GM21528 (cell line): ENCODE results near the gene TCF12.
"Not testable (repeated sequence)": the region's sequence is repeated elsewhere in the genome, so short reads cannot be mapped to it uniquely, and the experiment has no call there.

Experiments
- ATAC-seq: cut with Tn5 transposase; IDR thresholded peaks from one replicate; pipeline ENCODE4 v1.9.1; 2021; ENCODE audit warnings: mild to moderate bottlenecking, moderate library complexity; ENCODE audit not compliant: unreplicated experiment, low FRiP score

TCF12 gene

GRCh38 chr15:56913670-56914069 is 4.8 kb upstream of the TCF12 start:
- no peak for ATAC-seq

DNA sequence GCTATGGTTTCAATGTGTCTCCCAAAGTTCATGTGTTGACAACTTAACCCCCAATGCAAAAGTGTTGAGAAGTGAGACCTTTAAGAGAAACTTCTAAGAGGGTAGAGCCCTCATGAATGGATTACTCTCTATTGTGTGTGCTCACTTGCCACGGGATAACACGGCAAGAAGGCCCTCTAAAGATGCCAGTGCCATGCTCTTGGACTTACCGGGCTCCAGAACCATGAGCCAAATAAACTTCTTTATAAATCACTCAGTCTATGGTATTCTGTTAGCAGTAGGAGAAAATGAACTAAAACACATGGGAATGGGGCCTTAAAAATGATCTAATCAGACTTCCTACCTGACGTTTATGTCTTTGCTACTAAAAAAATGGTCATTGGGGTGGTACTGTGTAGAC is 2.6 kb upstream of the TCF12 start:
- ATAC-seq = no peak

DNA sequence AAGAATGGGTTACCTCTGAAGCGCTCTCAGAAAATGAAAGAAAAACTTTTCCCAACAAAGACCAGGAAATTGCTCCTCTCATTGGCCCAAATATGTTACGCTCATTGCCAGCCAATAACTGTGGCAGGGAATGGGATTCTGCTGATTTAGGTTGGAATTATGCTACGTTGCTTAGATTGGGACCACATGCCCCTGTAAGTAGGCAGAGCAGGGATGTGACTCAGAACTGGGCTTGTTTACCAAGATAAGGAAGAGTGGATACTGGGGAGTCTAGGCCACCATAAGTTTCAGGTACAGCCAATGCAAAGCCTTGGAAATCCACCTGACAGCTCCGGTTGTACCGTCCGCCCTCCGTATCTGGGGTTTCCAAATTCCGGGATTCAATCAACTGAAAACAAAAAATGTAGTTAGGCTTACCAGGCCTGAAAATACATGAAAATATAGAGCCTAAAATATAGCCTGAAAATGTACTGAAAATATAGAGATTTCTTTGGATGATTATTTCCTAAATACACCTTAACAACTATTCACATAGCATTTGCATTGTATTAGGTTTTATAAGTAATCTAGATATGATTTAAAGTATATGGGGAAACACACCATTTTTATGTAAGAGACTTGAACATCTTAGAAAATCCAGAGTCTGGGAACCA is 1.5 kb upstream of the TCF12 start:
- ATAC-seq = no peak

DNA sequence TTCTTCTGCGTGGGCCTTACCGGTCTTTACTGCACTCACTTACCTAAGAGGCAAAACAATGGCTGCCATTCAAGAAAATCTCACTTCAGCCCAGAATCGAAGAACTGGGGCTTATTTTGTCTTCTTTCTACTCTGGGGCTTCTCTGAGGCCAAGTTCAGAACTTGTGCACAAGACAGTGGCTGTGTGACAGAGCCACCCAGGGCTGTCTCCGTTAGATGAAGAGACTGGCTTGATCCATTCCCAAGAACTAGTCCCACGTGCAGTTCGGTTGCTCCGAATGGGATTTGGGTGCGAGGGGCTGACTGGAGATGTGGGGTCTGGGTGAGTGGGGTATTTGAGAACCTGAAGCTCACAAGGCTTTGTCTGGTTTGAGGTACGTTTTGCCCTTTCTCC is 795 bp upstream of the TCF12 start:
- ATAC-seq = no peak

DNA sequence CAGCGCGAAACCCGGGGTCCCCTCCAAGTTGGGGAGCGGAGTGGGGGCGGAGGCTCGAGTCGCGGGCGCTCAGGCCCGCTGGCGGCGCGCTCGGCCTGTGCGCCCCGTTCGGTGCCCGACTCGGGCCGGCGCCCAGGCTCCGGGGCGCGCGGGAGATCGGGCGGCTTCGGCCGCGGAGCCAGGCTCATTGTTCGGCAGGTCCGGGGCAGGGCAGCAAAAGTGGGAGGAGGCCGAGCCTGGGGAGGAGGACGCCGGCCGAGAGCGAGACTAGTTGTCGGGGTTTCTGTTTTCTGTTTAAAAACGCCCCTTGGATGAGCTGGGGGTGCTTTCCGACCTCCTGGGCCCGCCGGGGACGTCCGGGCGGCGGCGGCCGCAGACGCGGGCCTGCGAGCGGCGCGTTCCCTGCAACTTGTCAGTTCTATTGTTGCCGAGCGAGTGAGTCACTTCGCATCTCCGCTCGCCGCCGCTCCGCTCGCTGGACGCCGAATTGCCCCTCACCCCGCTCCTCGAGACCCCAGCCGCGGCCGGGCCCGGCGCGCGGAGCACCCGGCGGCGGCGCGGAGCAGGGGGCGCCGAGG is 676 bp downstream of the TCF12 start:
- peak; percentile 31 for ATAC-seq

DNA sequence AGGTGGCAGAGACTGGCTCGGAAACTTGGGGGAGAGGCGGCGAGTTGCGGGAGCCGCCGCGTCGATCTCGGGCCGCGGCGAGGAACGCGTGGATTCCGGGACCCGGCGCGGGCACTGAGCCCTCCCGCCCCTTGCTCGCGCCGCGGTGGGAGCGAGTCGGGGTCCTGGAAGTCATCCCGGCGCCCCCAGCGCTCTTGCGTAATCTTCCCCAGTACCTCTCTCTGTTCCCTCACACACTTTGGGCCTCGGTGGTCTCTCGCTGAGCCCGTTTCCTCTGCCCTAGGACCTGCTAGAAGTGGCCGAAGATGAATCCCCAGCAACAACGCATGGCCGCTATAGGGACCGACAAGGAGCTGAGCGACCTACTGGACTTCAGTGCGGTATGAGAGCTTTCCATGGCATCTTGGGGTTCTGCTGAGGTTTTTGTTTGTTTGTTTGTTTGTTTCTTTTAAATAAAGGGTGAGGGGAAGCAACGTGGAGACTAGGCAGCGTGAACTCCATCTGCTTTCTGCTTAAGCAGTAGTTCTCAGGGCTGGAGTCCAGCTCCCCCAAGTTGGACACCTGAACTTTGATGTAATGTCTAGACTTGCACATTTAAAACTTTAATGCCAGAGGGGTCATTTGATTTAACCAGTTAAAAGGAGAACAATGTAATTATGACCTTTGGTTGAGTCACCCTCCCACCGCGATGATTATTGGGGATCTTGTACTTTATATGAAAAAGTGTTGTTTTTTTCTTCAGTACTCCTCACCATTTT is 1.3 kb downstream of the TCF12 start:
- ATAC-seq = peak; percentile 22

- ATAC-seq = no peak
Measured at GRCh38 chr15:56920367-56920627, 1.9 kb downstream of the TCF12 start.

GRCh38 chr15:56923174-56923591 is 4.7 kb downstream of the TCF12 start:
- no peak for ATAC-seq

DNA sequence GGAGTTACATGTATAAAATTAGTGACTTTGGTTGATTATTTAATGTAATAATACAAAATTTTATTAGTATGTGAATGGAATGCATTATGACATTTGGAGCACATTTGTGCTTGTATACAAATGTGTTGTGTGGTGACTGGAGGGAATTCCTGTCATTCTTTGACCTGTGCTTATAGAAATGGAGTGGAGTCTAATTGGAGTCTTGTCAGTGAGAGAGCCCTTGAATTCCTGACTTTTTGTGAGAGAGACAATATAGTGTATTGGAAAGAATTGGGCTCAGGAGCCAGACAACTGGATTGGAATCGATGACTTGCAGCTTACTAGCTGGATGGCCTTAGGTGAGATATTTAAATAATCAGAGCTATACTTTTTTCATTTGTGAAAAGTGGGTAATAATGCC is 9.4 kb downstream of the TCF12 start:
- no peak for ATAC-seq

DNA sequence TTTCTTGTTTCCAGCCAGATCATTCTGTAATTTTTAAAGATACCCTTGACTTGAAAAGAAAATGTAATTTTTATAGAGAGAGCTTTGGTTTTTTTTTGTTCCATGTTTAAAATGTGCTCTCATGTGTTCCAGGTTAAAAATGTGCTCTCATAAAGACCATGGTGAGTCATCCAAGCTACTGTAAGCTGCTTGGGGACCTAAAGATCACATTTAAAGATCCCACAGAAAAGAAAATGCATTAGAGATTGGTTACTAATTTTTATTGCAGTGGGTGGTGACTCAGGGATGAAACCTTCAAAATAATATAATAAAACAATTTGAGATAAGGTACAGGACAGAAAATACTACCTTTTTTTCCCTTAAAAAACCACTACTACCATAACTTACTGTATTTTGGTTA is 11.0 kb downstream of the TCF12 start:
- ATAC-seq = no peak

DNA sequence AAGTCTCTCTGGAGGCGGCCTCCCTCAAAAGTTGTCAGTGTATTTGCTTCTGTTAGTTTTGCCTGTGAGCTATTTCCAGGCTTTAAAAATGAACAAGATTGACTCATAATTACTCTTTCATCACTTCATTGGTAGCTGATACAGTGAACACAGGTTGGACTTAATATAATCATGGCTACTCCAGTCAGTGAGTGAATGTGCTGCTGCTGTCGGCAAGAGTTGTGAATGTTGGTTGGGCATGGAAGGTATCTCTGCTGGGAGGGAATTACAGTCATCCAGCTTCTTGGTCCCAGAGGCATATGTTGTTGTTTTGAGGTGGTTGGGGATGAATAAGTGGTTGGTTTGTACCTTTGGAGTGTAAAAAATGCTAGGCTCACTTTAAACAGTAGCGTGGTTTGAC is 11.5 kb downstream of the TCF12 start:
- ATAC-seq = no peak

DNA sequence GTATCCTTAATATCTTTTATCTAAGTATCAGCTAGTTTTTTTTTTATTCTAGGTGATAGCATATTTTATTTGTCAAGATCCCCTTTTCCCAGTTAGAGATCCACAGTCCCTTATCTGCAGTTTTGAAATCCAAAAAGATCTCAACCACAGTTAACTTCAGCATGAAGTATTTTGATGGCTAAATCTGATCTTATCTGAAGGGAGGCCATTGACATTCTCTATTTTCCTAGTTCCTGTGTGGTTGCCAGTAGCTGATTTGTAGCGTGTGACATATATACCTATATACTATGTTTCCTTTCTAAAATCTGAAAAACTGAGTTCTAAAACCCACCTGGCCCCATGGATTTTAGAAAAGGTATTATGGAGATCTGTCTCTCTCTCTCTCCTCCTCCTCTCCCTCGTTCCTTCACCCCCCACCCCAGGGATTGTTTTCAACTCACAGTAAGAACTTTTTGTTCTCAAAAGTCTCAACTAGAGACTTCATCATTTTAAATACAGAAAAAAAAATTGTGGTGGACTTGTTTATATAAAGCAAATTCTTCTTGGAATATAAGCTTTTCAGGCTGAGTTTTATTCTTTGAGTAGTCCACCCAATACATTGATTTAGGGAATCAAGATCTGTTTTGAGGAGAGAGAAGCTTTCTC is 12.3 kb downstream of the TCF12 start:
- no peak for ATAC-seq

GRCh38 chr15:56931639-56932508 is 13.4 kb downstream of the TCF12 start:
- ATAC-seq = no peak

DNA sequence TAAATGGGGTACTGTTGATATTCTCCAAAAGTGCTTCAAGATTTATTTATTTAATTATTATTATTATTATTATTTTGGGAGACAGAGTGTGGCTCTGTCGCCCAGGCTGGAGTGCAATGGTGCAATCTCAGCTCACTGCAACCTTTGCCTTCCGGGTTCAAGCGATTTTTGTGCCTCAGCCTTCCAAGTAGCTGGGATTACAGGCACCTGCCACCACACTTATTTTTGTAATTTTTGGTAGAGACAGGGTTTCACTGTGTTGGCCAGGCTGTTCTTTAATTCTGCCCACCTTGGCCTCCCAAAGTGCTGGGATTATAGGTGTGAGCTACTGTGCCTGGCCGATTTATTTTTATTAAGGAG is 14.0 kb downstream of the TCF12 start:
- not testable (repeated sequence) for ATAC-seq

DNA sequence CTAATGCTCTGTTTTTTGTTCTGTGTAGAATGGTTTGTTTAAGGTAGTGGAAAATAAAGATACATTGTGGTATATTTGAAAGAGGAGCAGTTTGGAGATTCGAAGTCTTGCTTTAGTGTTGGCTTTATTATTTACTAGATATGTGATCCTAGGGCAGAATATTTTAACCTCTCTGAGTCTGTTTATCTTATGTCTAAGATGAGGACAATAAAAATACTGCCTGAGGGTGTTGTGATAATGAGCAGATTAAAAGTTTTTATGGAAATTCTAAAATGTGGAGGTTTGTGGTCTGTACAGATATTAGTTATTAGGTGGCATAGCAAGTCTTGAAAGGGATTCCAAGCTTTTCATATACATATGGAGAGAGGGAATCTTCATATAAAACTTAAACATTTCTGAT is 15.0 kb downstream of the TCF12 start:
- ATAC-seq = no peak

DNA sequence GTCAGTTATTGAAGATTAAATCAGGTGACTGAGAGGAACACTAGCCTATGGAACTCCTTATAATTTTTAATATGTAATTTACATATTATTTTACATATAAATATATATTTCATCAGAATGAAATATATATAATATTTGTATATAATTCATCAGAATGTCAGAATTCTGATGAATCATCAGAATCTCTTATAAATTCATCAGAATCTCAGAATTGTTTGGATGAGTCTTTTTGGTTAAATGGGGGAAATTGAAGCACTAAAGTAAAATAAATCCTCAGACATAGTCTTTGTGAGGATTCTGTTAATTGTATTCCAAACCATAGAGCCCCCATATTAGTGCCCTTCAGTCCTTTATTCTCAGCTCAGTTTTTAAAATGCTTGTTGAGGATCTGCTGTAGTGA is 15.4 kb downstream of the TCF12 start:
- ATAC-seq = no peak

DNA sequence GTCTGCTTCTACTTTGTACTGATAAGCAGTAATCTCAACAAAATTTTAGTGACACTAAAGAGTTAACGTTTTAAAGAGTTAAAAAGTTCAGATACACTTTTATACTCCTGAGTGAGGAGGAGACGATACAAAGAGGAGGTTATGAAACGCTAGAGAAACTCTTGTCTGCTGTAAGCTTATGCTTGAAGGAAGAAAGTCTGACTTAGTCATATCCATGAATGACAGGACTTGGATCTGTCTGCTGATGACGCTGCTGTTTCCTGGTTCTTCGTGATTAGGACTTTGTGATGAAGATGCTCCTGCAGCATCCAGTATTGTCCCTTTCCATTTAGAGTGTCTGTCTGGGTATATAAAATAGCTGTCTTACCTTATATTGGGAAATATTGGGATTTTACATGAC is 15.8 kb downstream of the TCF12 start:
- ATAC-seq = no peak

GRCh38 chr15:56936929-56937328 is 18.5 kb downstream of the TCF12 start:
- ATAC-seq = no peak

DNA sequence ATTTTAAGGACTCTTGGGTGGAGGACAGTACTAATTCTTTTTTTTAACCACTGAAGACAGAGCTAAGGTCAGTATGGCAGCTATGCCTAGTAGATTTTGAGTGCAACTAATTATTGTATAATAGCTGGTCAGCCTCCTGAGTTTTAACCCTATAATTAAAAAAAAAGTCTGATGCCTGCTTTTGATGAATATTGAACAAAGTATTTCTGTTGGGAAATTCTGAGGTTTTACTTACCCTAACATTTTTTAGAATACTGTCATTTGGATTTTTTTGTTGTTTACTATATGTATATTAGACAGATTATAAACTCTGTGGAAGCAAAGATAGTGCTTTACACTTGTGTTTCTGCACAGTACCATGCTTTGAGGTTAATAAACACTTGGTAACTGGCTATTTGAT is 20.8 kb downstream of the TCF12 start:
- ATAC-seq = no peak

GRCh38 chr15:56940388-56940787 is 21.9 kb downstream of the TCF12 start:
- no peak for ATAC-seq

DNA sequence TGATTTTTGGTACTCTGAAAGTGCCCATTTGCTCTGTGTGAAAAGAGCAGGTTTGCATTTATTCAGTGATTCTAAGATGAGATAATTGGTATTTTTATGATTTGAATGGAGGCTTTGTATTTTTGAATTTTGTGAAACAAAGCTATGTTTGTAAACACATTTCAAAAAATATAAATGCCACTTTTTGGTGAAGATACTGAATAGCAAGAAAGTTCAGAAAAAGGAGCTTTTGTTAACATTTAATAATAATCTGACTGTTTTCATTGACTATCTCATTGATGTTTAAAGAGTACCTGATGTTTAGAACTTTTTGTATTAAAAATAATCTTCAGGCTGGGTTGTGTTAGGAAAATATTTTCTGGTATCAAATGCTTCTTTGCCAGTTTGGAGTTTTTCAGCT is 23.7 kb downstream of the TCF12 start:
- ATAC-seq = no peak
